Esophagus squamous epithelium (tissue), 5 donors: ENCODE measurements around the gene DUSP5. TPM values are rescaled to one million over a fixed set of nuclear protein-coding genes. Genes with fewer than 3 reads are reported as not detected.

ENCODE experiments used
- DNase-seq: peaks from one replicate; lab custom pipeline; 2025; lab: John Stamatoyannopoulos, UW
- H3K27ac ChIP-seq, 4 donors: fragments of 200-600 bp; sonication (generic); one replicate each; pipeline ENCODE4 v1.5.1; 2016 to 2019; ENCODE audit warnings: mild to moderate bottlenecking in 1 of 4
- H3K27me3 ChIP-seq, 4 donors: fragments of 200-600 bp; sonication (generic); 1 replicate in 3 of 4; 2 replicates in 1 of 4; pipeline versions ENCODE4 v1.5.1 to v1.6.0; 2017 to 2021; ENCODE audit warnings: antibody characterized with exemption in 1 of 4
- H3K36me3 ChIP-seq, 3 donors: fragments of 200-600 bp; sonication (generic); one replicate each; pipeline ENCODE4 v1.5.1; 2016 to 2019
- H3K4me1 ChIP-seq, 3 donors: fragments of 200-600 bp; sonication (generic); one replicate each; pipeline ENCODE4 v1.5.1; 2017 to 2019
- H3K4me3 ChIP-seq, 4 donors: fragments of 200-600 bp; sonication (generic); 1 replicate in 3 of 4; 2 replicates in 1 of 4; pipeline ENCODE4 v1.5.1; 2016 to 2019; ENCODE audit warnings: mild to moderate bottlenecking in 2 of 4, moderate library complexity in 1 of 4
- H3K9me3 ChIP-seq, 3 donors: fragments of 200-600 bp; sonication (generic); one replicate each; pipeline ENCODE4 v1.5.1; 2016 to 2019
- POLR2A ChIP-seq, 4 donors: fragments of 450-650 bp; IDR thresholded peaks; one replicate each; pipeline ENCODE4 v1.6.1; 2017; ENCODE audit warnings: antibody characterized with exemption in 4 of 4, mild to moderate bottlenecking in 4 of 4, moderate library complexity in 3 of 4
- WGBS, 2 donors: methylation state at CpG; one replicate each; pipeline ENCODE4 v1.1.5; 2018; 5-methylcytosine and 5-hydroxymethylcytosine counted together
- intact Hi-C: fragments of 100-400 bp; cut with DNase I; formaldehyde crosslinking; loops from one replicate; pipeline ENCODE4 v1.15.0; 2022
- total RNA-seq, 4 donors: library from RNA; depleted of rRNA; stranded (reverse); fragments of >200 nt; gene quantifications; one replicate each; pipeline ENCODE4 v1.1.0, GENCODE V29; 2016
- TF ChIP-seq, protein P1 (sequence below), 6 experiments: fragments of 450-650 bp in 4 of 6; fragments of 200-600 bp in 2 of 6; sonication (generic) in 2 of 6; IDR thresholded peaks; one replicate each; pipeline ENCODE4 v1.5.1; 2016 to 2019; ENCODE audit warnings: antibody characterized with exemption in 6 of 6, mild to moderate bottlenecking in 4 of 6, moderate library complexity in 4 of 6
- donor health status: DM: yes; HTN: yes; CAD: no.

The DUSP5 gene
- total RNA-seq, 4 donors from 2014 or later: 15.0 to 60.6 (median 47.9) TPM

DNA sequence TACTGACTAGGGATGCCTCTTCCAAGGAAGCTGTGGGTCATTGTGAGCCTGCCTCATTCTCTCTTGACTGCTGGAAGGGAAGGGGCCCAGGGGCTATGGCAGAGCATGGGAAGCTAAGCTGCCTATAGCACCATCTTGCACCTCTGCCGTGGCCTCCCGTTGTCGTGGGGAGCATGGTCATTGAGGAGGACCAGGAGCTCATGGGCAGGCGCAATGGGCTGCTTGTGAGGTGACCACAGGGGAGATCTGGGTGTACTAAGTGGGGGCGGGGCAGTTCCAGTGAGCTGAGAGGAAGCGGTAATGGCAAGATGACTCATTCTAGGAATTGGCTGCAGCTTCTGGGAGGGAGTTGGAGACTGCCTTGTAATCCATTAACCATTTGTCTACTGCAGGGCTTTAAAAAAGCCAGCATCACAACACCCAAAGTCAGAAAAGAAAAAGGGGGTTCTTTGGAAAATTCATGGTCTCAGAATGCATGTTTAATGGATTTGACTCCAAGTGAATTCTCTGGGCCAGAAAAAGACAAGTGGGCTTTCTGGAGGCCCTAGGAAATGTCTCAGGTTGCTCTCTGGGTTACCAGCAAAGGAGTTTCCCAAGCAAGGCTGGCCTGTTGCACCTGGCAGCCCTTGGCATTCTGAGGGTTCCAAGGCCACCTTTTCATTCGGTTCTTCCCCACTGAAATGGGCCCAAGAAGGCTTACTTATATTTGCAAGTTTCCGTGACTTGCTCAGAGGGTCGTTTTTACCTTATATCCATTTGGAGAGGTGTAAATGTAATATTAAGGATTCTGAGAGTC, 3.6 kb downstream of the DUSP5 start:
- Histone ChIP-seq H3K36me3 (peaks cover 0 to 4% (median 0%) of the 10 kb centered on the region in 3 donors), H3K4me3 (peak overlapping the region; percentile 4 to 72 (median 41)), H3K27me3 (peaks cover 0 to 9% (median 0%) of the 10 kb centered on the region in 4 donors), H3K4me1 (peaks cover 53 to 90% (median 66%) of the 10 kb centered on the region in 3 donors), H3K9me3 (no peaks in the 10 kb centered on the region), H3K27ac (peak overlapping the region; percentile 53 to 93 (median 86))
- peak in 1 of 4 donors; percentile 48 for TF ChIP-seq POLR2A (IDR thresholded peaks at IDR 0.05)
- TF ChIP-seq, protein P1, sequence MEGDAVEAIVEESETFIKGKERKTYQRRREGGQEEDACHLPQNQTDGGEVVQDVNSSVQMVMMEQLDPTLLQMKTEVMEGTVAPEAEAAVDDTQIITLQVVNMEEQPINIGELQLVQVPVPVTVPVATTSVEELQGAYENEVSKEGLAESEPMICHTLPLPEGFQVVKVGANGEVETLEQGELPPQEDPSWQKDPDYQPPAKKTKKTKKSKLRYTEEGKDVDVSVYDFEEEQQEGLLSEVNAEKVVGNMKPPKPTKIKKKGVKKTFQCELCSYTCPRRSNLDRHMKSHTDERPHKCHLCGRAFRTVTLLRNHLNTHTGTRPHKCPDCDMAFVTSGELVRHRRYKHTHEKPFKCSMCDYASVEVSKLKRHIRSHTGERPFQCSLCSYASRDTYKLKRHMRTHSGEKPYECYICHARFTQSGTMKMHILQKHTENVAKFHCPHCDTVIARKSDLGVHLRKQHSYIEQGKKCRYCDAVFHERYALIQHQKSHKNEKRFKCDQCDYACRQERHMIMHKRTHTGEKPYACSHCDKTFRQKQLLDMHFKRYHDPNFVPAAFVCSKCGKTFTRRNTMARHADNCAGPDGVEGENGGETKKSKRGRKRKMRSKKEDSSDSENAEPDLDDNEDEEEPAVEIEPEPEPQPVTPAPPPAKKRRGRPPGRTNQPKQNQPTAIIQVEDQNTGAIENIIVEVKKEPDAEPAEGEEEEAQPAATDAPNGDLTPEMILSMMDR (IDR thresholded peaks at IDR 0.05): no peak
- WGBS, 2 donors: 23 to 40% methylated on average over 4 to 7 of the region's 9 CpGs
- intact Hi-C loops: no loop called here
- peak; percentile 25 for DNase-seq

DNA sequence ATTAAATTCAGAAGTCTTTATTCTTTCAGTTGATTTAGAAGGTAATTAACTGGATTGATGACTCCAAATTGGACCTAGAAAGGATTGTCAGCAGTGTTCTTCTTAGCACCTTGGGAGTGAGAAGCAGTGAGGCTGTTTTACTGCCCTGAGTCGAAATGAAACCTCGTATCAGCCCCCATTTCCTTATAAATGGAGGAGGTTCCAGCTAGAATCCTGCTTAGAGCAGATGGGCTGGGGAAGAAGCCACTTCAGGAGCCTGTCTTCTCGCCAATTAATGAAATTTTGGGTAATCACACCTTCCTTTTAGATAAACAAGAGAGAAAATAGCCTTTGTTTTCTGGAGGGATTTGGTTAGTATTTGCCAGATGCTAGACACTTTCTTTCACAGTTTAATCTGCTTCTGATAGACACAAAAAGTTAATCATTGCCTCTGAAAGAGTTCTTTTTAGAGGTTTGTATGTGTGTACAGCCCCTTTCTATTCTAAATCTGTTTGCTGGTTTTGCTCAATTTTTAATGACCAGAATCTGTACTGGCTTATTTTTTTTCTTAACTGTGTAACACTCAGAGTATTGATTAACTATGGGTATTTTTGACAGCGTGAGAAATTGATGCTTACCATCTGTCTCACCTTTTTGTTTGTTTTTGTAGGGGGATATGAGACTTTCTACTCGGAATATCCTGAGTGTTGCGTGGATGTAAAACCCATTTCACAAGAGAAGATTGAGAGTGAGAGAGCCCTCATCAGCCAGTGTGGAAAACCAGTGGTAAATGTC, 4.6 kb downstream of the DUSP5 start:
- 37 to 38% methylated on average over 6 of the region's 6 CpGs for WGBS, 2 donors
- peak overlapping the region in 3 of 4 donors; percentile 23 to 72 (median 59) for H3K4me3 ChIP-seq
- H3K27ac ChIP-seq: peak overlapping the region; percentile 52 to 89 (median 86)
- intact Hi-C loops: no loop called here
- no peak for DNase-seq
- H3K27me3 ChIP-seq: peaks cover 0 to 9% (median 0%) of the 10 kb centered on the region in 4 donors
- H3K9me3 ChIP-seq: no peaks in the 10 kb centered on the region
- peaks cover 0 to 13% (median 0%) of the 10 kb centered on the region in 3 donors for H3K36me3 ChIP-seq
- TF ChIP-seq, protein P1 (IDR thresholded peaks at IDR 0.05): no peak
- TF ChIP-seq POLR2A (IDR thresholded peaks at IDR 0.05): no peak
- peaks cover 45 to 90% (median 58%) of the 10 kb centered on the region in 3 donors for H3K4me1 ChIP-seq

DNA sequence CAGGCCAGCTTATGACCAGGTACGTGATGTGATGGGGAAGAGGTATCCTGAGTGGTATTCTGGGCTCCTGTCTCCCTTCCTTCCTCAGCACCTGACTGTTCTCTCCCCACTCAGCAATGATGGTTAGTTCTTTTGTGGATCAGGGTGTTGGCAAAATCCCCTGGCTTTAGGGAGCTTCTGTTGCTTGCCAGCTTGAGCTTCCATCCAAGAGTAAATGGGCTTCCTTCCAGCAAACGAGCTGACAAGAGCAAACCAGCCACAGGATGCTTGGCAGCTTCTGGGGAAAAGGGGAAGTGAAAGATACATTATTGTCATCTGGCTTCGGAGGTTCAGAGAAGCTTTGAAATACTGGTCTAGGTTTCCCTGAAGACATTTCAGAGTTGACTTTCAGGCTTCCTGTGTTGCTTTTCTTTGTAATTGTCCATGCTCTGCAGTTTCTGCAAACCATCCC, 5.2 kb downstream of the DUSP5 start:
- Histone ChIP-seq H3K27ac (peak overlapping the region; percentile 52 to 89 (median 86)), H3K27me3 (peaks cover 0 to 9% (median 0%) of the 10 kb centered on the region in 4 donors), H3K36me3 (peaks cover 0 to 19% (median 0%) of the 10 kb centered on the region in 3 donors), H3K4me1 (peaks cover 45 to 92% (median 58%) of the 10 kb centered on the region in 3 donors), H3K9me3 (no peaks in the 10 kb centered on the region), H3K4me3 (peak overlapping the region in 3 of 4 donors; percentile 3 to 59 (median 32))
- no peak for DNase-seq
- WGBS, 2 donors: 0 to 3% methylated on average over 3 of the region's 3 CpGs
- intact Hi-C loops: no loop called here
- TF ChIP-seq, protein P1 (IDR thresholded peaks at IDR 0.05): no peak
- TF ChIP-seq POLR2A (IDR thresholded peaks at IDR 0.05): no peak

DNA sequence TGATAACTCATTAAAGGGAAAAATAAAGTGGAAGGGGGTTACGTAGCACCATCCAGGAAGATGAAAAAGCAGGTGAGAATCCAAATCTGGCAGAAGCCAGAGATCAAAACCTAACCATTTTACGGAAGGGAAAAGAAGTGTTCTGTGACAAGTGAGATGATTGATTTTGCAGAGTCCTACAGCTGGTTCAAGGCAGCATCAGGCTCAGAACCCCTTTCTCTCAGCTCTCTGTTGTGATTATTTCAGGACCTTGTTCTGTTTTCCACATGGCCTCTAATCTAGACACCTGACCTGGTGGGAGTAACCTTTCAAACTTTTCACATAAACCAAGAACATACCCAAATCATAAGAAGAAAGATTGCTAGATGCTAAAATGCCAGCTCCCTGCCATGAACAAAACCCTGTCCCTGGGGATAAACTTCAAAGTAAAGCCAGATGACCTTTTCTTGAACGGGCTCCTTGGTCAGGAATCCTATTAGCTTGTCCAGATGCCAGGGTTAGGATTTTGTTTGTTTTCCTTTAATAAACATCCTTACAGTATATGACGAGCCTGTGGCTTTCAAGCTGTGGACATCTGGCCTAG, 5.9 kb downstream of the DUSP5 start:
- H3K4me3 ChIP-seq: peak overlapping the region in 3 of 4 donors; percentile 4 to 32 (median 5)
- H3K27me3 ChIP-seq: peaks cover 0 to 3% (median 0%) of the 10 kb centered on the region in 4 donors
- DNase-seq: no peak
- intact Hi-C loops: no loop called here
- TF ChIP-seq POLR2A (IDR thresholded peaks at IDR 0.05): no peak
- TF ChIP-seq, protein P1 (IDR thresholded peaks at IDR 0.05): no peak
- peaks cover 0 to 27% (median 0%) of the 10 kb centered on the region in 3 donors for H3K36me3 ChIP-seq
- peaks cover 45 to 87% (median 55%) of the 10 kb centered on the region in 3 donors for H3K4me1 ChIP-seq
- H3K27ac ChIP-seq: peak overlapping the region; percentile 52 to 89 (median 86)
- H3K9me3 ChIP-seq: no peaks in the 10 kb centered on the region
- WGBS, 2 donors: 11 to 36% methylated on average over 4 of the region's 4 CpGs
